Smooth muscle cell of the brain vasculature (primary cell): Measurements from ENCODE around the gene ELAPOR1.

Experiments used
- DNase-seq: peaks from one replicate; pipeline ENCODE4 v3.0.0-alpha.2; 2012; ENCODE audit warnings: low read depth, low spot score

ELAPOR1 gene, protein sequence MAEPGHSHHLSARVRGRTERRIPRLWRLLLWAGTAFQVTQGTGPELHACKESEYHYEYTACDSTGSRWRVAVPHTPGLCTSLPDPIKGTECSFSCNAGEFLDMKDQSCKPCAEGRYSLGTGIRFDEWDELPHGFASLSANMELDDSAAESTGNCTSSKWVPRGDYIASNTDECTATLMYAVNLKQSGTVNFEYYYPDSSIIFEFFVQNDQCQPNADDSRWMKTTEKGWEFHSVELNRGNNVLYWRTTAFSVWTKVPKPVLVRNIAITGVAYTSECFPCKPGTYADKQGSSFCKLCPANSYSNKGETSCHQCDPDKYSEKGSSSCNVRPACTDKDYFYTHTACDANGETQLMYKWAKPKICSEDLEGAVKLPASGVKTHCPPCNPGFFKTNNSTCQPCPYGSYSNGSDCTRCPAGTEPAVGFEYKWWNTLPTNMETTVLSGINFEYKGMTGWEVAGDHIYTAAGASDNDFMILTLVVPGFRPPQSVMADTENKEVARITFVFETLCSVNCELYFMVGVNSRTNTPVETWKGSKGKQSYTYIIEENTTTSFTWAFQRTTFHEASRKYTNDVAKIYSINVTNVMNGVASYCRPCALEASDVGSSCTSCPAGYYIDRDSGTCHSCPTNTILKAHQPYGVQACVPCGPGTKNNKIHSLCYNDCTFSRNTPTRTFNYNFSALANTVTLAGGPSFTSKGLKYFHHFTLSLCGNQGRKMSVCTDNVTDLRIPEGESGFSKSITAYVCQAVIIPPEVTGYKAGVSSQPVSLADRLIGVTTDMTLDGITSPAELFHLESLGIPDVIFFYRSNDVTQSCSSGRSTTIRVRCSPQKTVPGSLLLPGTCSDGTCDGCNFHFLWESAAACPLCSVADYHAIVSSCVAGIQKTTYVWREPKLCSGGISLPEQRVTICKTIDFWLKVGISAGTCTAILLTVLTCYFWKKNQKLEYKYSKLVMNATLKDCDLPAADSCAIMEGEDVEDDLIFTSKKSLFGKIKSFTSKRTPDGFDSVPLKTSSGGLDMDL

DNA sequence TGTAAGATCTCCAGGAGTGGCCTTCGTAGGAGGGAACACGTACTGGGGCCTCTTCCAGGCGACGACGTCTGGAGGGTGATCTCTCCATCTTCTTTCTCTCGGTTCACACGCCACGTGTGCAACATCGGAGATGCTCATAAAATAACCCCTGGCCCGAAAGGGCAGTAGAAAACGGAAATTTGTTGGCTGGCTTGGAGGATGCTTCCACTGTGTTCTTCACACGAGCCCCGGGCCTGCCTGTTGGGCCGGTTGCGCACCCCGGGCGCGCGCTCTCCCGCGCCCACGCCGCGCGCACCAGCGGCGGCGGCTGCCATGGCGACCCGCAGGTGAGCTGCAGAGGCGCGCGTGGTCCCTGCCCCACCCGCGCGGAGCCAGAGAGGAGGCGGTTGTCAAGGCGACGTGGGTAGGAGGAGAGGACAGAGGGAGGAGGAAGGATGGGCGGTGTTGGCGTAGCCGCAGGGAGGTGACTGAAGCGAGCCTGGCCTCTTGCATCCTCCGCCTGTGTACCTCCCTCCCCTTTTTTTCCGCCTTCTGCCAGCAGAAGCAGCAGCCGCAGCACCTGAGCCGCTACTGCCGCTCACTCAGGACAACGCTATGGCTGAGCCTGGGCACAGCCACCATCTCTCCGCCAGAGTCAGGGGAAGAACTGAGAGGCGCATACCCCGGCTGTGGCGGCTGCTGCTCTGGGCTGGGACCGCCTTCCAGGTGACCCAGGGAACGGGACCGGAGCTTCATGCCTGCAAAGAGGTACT, at the start of gene ELAPOR1:
TSS of gene ELAPOR1 (plus strand) at position 526 of the 752 bp plus-strand sequence. CDS start at position 595, 69 bp downstream.
- DNase-seq = no peak

GRCh38 chr1:109065137-109065536, 48.8 kb upstream of the ELAPOR1 start:
- no peak for DNase-seq

DNA sequence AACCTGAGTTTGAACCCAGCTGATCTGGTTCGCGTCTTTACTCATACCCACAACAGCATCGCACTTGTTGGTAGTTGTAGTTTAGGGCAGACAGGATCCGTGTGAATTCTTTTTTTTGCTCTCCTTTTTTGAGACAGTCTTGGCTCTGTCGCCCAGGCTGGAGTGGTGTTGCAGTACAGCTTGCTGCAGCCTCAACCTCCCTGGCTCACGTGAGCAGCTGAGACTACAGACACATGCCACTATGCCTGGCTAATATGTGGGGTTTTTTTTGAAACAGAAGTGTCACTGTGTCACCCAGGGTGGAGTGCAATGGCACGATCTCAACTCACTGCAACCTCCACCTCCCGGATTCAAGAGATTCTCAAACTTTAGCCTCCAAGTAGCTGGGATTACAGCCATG, 46.0 kb upstream of the ELAPOR1 start:
- no peak for DNase-seq

DNA sequence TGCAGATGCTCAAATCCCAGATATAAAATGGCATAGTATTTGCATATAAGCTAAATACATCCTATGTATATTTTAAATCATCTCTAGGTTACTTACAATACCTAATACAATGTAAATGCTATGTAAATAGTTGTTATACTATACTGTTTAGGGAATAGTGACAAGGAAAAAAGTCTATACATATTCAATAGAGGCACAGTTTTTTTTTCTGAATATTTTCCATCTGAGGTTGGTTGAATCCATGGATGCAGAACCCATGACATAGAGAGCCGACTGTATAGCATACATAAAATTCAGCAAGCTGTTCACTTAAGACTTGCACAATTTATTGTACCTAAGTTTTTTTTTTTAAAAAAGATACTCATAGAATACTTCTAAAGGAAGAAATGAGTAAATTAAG, 44.6 kb upstream of the ELAPOR1 start:
- no peak for DNase-seq

GRCh38 chr1:109075531-109076490, 38.1 kb upstream of the ELAPOR1 start, which contains the start of gene TAF13:
TSS of gene TAF13 (minus strand) at chr1:109076003. CDS start at chr1:109075947, 56 bp downstream.
- peak; percentile 91 for DNase-seq

- DNase-seq = no peak
Observed at GRCh38 chr1:109078317-109078716, 35.6 kb upstream of the ELAPOR1 start.

DNA sequence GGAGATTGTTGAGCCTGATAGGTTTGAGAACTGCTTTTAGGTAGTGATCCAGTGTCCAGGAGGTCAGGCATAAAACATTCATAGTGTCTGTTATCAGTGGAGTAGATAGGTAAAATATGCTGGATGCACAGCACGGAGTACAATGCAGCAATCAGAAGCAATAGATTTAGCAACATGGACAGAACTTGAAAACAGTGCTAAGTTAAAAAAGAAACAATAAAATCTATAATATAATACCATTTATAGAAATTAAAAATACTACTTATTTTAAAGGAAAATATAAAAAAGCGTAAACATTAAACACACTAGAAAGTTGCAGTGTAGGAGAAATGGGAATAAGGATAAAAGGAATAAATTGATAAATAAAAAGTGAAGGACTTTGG, 34.7 kb upstream of the ELAPOR1 start:
- no peak for DNase-seq

GRCh38 chr1:109080441-109081082, 33.4 kb upstream of the ELAPOR1 start:
- no peak for DNase-seq

- DNase-seq = no peak
Observed at GRCh38 chr1:109083501-109083900, 30.4 kb upstream of the ELAPOR1 start.

DNA sequence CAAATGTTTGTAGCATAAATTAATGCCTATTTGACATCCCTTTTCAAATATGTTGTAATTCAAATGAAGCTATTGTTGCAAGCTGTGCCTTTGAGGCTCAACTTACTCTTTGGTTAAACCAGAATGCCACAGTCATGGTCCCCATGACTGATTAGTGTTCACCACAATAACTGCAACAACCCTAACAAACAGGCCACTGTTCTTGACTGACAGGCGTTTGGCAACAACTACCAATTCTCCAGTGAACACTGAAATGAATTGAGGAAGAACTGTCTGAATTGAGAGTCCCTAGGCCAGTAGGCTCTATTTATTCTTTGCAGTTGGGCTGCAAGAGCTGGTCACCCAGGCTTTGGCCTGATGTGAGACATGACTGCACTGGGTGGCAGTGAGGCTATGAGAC, 30.0 kb upstream of the ELAPOR1 start:
- no peak for DNase-seq

GRCh38 chr1:109084563-109085517, 29.1 kb upstream of the ELAPOR1 start:
- DNase-seq = no peak

DNA sequence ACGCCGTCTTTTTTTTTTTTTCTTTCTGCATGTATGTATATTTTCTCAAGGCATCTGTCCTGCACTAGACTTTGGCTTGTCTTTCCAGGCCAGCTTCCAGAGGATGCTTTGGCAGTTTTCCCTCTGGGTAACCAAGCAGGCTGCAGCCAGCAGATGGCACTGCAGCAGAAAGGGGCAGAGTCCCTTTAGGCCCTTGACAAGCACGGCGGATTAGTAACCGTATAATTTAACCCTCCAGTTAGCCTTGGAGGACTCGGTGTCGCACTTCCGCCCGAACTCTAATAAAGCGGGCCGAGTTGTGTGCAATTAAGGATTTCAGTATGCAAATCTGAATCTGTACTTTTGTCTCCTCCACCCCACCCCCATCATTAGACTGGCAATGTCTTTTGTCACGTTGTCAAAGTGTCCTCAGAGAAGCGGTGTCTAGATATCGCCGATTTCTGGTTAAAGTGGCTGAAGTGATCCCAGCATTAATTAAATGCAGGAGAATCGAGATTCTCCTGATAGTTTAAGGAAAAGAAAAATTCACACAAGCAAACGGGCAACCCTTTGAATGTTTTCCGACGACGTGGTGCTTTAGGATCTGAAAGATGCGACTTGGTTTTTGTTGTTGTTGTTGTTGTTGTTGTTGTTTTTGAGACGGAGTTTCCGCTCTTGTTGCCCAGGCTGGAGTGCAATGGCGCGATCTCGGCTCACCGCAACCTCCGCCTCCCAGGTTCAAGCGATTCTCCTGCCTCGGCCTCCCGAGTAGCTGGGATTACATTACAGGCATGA, 24.5 kb upstream of the ELAPOR1 start:
- DNase-seq = no peak

- DNase-seq = peak; percentile 81
Observed at GRCh38 chr1:109090196-109091077, 23.5 kb upstream of the ELAPOR1 start, which contains the start of gene TMEM167B. TSS of gene TMEM167B (plus strand) at chr1:109090764. CDS start at chr1:109090873, 109 bp downstream.

DNA sequence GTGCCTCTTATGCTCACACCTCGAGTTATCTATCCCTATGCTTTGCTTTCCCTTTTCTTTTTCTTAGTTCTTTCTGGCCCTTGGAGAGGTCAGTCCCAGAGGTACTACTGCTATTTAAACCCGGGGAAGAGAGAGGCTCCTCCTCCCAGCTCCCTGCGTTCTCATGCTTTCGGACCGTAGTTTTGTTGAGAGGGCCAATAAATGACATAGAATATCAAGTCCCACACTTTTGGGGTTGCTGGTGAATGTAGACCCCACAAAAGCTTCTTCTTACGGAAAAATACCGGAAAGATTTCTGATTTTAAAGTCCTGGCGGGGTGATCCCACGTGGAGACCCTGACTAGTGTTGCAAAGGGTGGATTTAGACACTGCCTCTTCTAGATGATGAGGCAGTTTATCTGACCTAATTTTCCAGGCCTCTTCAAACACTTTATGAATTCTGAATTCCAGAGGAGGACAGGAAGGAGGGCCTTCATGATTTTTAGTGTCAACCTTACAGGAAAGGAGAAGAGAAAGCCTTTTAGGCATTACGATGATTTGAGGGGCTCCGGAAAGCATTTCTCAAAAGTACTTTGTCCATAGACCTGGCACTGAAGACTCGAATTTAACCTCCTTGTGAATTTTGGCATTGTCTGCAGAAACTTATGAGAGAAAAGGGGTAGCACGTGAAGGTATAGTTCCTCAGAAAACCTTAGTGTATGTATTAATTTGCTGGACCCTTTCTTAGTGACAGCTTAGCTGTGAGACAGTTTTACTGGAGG, 22.7 kb upstream of the ELAPOR1 start:
- no peak for DNase-seq

DNA sequence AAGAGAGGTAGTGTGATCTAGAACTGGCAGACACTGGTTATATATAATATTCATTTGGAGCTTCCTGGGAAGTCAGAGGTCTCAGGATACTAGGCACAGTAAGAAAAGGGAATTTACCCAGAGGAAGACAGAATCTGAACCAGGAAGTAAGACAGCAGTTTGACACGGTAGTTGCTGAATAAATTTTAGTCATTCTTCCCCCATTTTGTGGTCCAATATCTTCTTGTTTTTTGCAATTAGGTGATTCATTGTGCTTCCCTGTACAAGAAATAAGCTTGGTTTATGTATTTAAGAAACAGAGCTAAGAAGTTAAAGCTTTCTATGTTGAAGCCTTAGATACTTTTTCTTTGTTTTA, 22.1 kb upstream of the ELAPOR1 start:
- no peak for DNase-seq

GRCh38 chr1:109094377-109094803, 19.5 kb upstream of the ELAPOR1 start:
- no peak for DNase-seq
